Measurements from ENCODE around the gene LRRC7.

Gene LRRC7

GRCh38 chr1:70103770-70104169 is 536.0 kb downstream of the LRRC7 start:
- H3K27me3 ChIP-seq (ENCODE audit: control insufficient read depth, insufficient read depth, low read length) = no peaks in the 10 kb centered on the region

GRCh38 chr1:70109241-70109640 is 541.5 kb downstream of the LRRC7 start:
- H3K4me3 ChIP-seq (ENCODE audit: low read length) = no peak overlapping the region
- no peak overlapping the region for H3K27ac ChIP-seq (ENCODE audit: low read depth, low read length)
- H3K9ac ChIP-seq (ENCODE audit: low read length) = no peak overlapping the region
- H3K4me1 ChIP-seq (ENCODE audit: control insufficient read depth, insufficient read depth, low read length) = no peaks in the 10 kb centered on the region
- H3K27me3 ChIP-seq (ENCODE audit: control insufficient read depth, insufficient read depth, low read length) = no peaks in the 10 kb centered on the region
- no peaks in the 10 kb centered on the region for H3K36me3 ChIP-seq (ENCODE audit: control insufficient read depth, insufficient read depth, low read length)

More at GRCh38 chr1:70103770-70104169, 536.0 kb downstream of the LRRC7 start:
- Histone ChIP-seq H3K4me1 (ENCODE audit: control insufficient read depth, insufficient read depth, low read length) (no peaks in the 10 kb centered on the region), H3K27ac (ENCODE audit: low read depth, low read length) (no peak overlapping the region), H3K9ac (ENCODE audit: low read length) (no peak overlapping the region), H3K36me3 (ENCODE audit: control insufficient read depth, insufficient read depth, low read length) (no peaks in the 10 kb centered on the region), H3K4me3 (ENCODE audit: low read length) (no peak overlapping the region)

- H3K4me3 ChIP-seq (ENCODE audit: low read length) = no peak overlapping the region
- no peaks in the 10 kb centered on the region for H3K36me3 ChIP-seq (ENCODE audit: control insufficient read depth, insufficient read depth, low read length)
- H3K27me3 ChIP-seq (ENCODE audit: control insufficient read depth, insufficient read depth, low read length) = no peaks in the 10 kb centered on the region
- H3K4me1 ChIP-seq (ENCODE audit: control insufficient read depth, insufficient read depth, low read length) = no peaks in the 10 kb centered on the region
- no peak overlapping the region for H3K9ac ChIP-seq (ENCODE audit: low read length)
- no peak overlapping the region for H3K27ac ChIP-seq (ENCODE audit: low read depth, low read length)
Measured at GRCh38 chr1:70112838-70113237, 545.1 kb downstream of the LRRC7 start.

- Histone ChIP-seq H3K27me3 (ENCODE audit: control insufficient read depth, insufficient read depth, low read length) (no peaks in the 10 kb centered on the region), H3K4me3 (ENCODE audit: low read length) (no peak overlapping the region)
Measured at GRCh38 chr1:70115315-70115714, 547.6 kb downstream of the LRRC7 start.

GRCh38 chr1:70117046-70117445 is 549.3 kb downstream of the LRRC7 start:
- Histone ChIP-seq H3K27me3 (ENCODE audit: control insufficient read depth, insufficient read depth, low read length) (no peaks in the 10 kb centered on the region), H3K9ac (ENCODE audit: low read length) (no peak overlapping the region), H3K27ac (ENCODE audit: low read depth, low read length) (no peak overlapping the region), H3K4me1 (ENCODE audit: control insufficient read depth, insufficient read depth, low read length) (no peaks in the 10 kb centered on the region), H3K36me3 (ENCODE audit: control insufficient read depth, insufficient read depth, low read length) (no peaks in the 10 kb centered on the region), H3K4me3 (ENCODE audit: low read length) (no peak overlapping the region)

More at GRCh38 chr1:70115315-70115714, 547.6 kb downstream of the LRRC7 start:
- Histone ChIP-seq H3K9ac (ENCODE audit: low read length) (no peak overlapping the region), H3K27ac (ENCODE audit: low read depth, low read length) (no peak overlapping the region), H3K4me1 (ENCODE audit: control insufficient read depth, insufficient read depth, low read length) (no peaks in the 10 kb centered on the region), H3K36me3 (ENCODE audit: control insufficient read depth, insufficient read depth, low read length) (no peaks in the 10 kb centered on the region)

GRCh38 chr1:70134148-70134547 is 566.4 kb downstream of the LRRC7 start:
- H3K36me3 ChIP-seq (ENCODE audit: control insufficient read depth, insufficient read depth, low read length) = no peaks in the 10 kb centered on the region
- H3K4me1 ChIP-seq (ENCODE audit: control insufficient read depth, insufficient read depth, low read length) = no peaks in the 10 kb centered on the region
- no peak overlapping the region for H3K9ac ChIP-seq (ENCODE audit: low read length)
- H3K4me3 ChIP-seq (ENCODE audit: low read length) = no peak overlapping the region
- no peak overlapping the region for H3K27ac ChIP-seq (ENCODE audit: low read depth, low read length)
- H3K27me3 ChIP-seq (ENCODE audit: control insufficient read depth, insufficient read depth, low read length) = no peaks in the 10 kb centered on the region

- no peaks in the 10 kb centered on the region for H3K27me3 ChIP-seq (ENCODE audit: control insufficient read depth, insufficient read depth, low read length)
- no peak overlapping the region for H3K27ac ChIP-seq (ENCODE audit: low read depth, low read length)
- H3K36me3 ChIP-seq (ENCODE audit: control insufficient read depth, insufficient read depth, low read length) = no peaks in the 10 kb centered on the region
- peaks cover 8% of the 10 kb centered on the region for H3K4me1 ChIP-seq (ENCODE audit: control insufficient read depth, insufficient read depth, low read length)
- H3K4me3 ChIP-seq (ENCODE audit: low read length) = no peak overlapping the region
- no peak overlapping the region for H3K9ac ChIP-seq (ENCODE audit: low read length)
Measured at GRCh38 chr1:70140343-70140742, 572.6 kb downstream of the LRRC7 start.

- H3K27ac ChIP-seq (ENCODE audit: low read depth, low read length) = no peak overlapping the region
- H3K4me1 ChIP-seq (ENCODE audit: control insufficient read depth, insufficient read depth, low read length) = peaks cover 8% of the 10 kb centered on the region
- no peak overlapping the region for H3K9ac ChIP-seq (ENCODE audit: low read length)
- no peaks in the 10 kb centered on the region for H3K36me3 ChIP-seq (ENCODE audit: control insufficient read depth, insufficient read depth, low read length)
- no peak overlapping the region for H3K4me3 ChIP-seq (ENCODE audit: low read length)
- no peaks in the 10 kb centered on the region for H3K27me3 ChIP-seq (ENCODE audit: control insufficient read depth, insufficient read depth, low read length)
Measured at GRCh38 chr1:70140894-70141293, 573.2 kb downstream of the LRRC7 start.

- Histone ChIP-seq H3K27ac (ENCODE audit: low read depth, low read length) (no peak overlapping the region), H3K4me1 (ENCODE audit: control insufficient read depth, insufficient read depth, low read length) (peaks cover 8% of the 10 kb centered on the region)
Measured at GRCh38 chr1:70142075-70142474, 574.4 kb downstream of the LRRC7 start.

GRCh38 chr1:70143048-70143659 is 575.4 kb downstream of the LRRC7 start:
- Histone ChIP-seq H3K27me3 (ENCODE audit: control insufficient read depth, insufficient read depth, low read length) (no peaks in the 10 kb centered on the region), H3K27ac (ENCODE audit: low read depth, low read length) (no peak overlapping the region), H3K36me3 (ENCODE audit: control insufficient read depth, insufficient read depth, low read length) (no peaks in the 10 kb centered on the region), H3K9ac (ENCODE audit: low read length) (no peak overlapping the region), H3K4me1 (ENCODE audit: control insufficient read depth, insufficient read depth, low read length) (peaks cover 8% of the 10 kb centered on the region), H3K4me3 (ENCODE audit: low read length) (no peak overlapping the region)

More at GRCh38 chr1:70142075-70142474, 574.4 kb downstream of the LRRC7 start:
- H3K9ac ChIP-seq (ENCODE audit: low read length) = no peak overlapping the region
- H3K36me3 ChIP-seq (ENCODE audit: control insufficient read depth, insufficient read depth, low read length) = no peaks in the 10 kb centered on the region
- H3K4me3 ChIP-seq (ENCODE audit: low read length) = no peak overlapping the region
- H3K27me3 ChIP-seq (ENCODE audit: control insufficient read depth, insufficient read depth, low read length) = no peaks in the 10 kb centered on the region

GRCh38 chr1:70146488-70146887 is 578.8 kb downstream of the LRRC7 start:
- no peak overlapping the region for H3K27ac ChIP-seq (ENCODE audit: low read depth, low read length)
- no peak overlapping the region for H3K9ac ChIP-seq (ENCODE audit: low read length)
- H3K27me3 ChIP-seq (ENCODE audit: control insufficient read depth, insufficient read depth, low read length) = no peaks in the 10 kb centered on the region
- H3K36me3 ChIP-seq (ENCODE audit: control insufficient read depth, insufficient read depth, low read length) = no peaks in the 10 kb centered on the region
- H3K4me1 ChIP-seq (ENCODE audit: control insufficient read depth, insufficient read depth, low read length) = no peaks in the 10 kb centered on the region
- no peak overlapping the region for H3K4me3 ChIP-seq (ENCODE audit: low read length)

GRCh38 chr1:70150444-70150843 is 582.7 kb downstream of the LRRC7 start:
- no peaks in the 10 kb centered on the region for H3K27me3 ChIP-seq (ENCODE audit: control insufficient read depth, insufficient read depth, low read length)
- H3K27ac ChIP-seq (ENCODE audit: low read depth, low read length) = no peak overlapping the region
- no peaks in the 10 kb centered on the region for H3K36me3 ChIP-seq (ENCODE audit: control insufficient read depth, insufficient read depth, low read length)
- no peak overlapping the region for H3K9ac ChIP-seq (ENCODE audit: low read length)
- H3K4me1 ChIP-seq (ENCODE audit: control insufficient read depth, insufficient read depth, low read length) = no peaks in the 10 kb centered on the region
- no peak overlapping the region for H3K4me3 ChIP-seq (ENCODE audit: low read length)

- H3K27ac ChIP-seq (ENCODE audit: low read depth, low read length) = no peak overlapping the region
- no peaks in the 10 kb centered on the region for H3K36me3 ChIP-seq (ENCODE audit: control insufficient read depth, insufficient read depth, low read length)
- H3K9ac ChIP-seq (ENCODE audit: low read length) = no peak overlapping the region
- H3K4me1 ChIP-seq (ENCODE audit: control insufficient read depth, insufficient read depth, low read length) = no peaks in the 10 kb centered on the region
- H3K27me3 ChIP-seq (ENCODE audit: control insufficient read depth, insufficient read depth, low read length) = no peaks in the 10 kb centered on the region
- no peak overlapping the region for H3K4me3 ChIP-seq (ENCODE audit: low read length)
Measured at GRCh38 chr1:70153739-70154138, 586.0 kb downstream of the LRRC7 start.
